ENCODE results near the gene OR2AJ1.

OR2AJ1 gene

GRCh38 chr1:247905910-247906503 is 18.7 kb upstream of the OR2AJ1 start:
- no peak for TF ChIP-seq CTCF (IDR thresholded peaks at IDR 0.05; ENCODE audit: low read depth, low read length)
- DNase-seq (ENCODE audit: extremely low read depth, low read depth) = no peak

GRCh38 chr1:247906504-247907047 is 18.1 kb upstream of the OR2AJ1 start:
- DNase-seq (ENCODE audit: extremely low read depth, low read depth) = no peak
- TF ChIP-seq CTCF (IDR thresholded peaks at IDR 0.05; ENCODE audit: low read depth, low read length) = no peak

GRCh38 chr1:247908766-247909165 is 15.9 kb upstream of the OR2AJ1 start:
- TF ChIP-seq CTCF (IDR thresholded peaks at IDR 0.05; ENCODE audit: low read depth, low read length) = no peak
- no peak for DNase-seq (ENCODE audit: extremely low read depth, low read depth)

GRCh38 chr1:247913786-247914185 is 10.9 kb upstream of the OR2AJ1 start:
- no peak for TF ChIP-seq CTCF (IDR thresholded peaks at IDR 0.05; ENCODE audit: low read depth, low read length)
- DNase-seq (ENCODE audit: extremely low read depth, low read depth) = no peak

- TF ChIP-seq CTCF (IDR thresholded peaks at IDR 0.05; ENCODE audit: low read depth, low read length) = no peak
- DNase-seq (ENCODE audit: extremely low read depth, low read depth) = no peak
Observed at GRCh38 chr1:247914941-247915662, 9.6 kb upstream of the OR2AJ1 start.

GRCh38 chr1:247919952-247920351 is 4.7 kb upstream of the OR2AJ1 start, which contains the start of gene OR2T8:
Gene OR2T8 (plus strand): TSS chr1:247920252. CDS start chr1:247921018, 766 bp downstream.
- no peak for DNase-seq (ENCODE audit: extremely low read depth, low read depth)
- no peak for TF ChIP-seq CTCF (IDR thresholded peaks at IDR 0.05; ENCODE audit: low read depth, low read length)

GRCh38 chr1:247923941-247924340 is 748 bp upstream of the OR2AJ1 start:
- TF ChIP-seq CTCF (IDR thresholded peaks at IDR 0.05; ENCODE audit: low read depth, low read length) = no peak
- DNase-seq (ENCODE audit: extremely low read depth, low read depth) = no peak

Data from AG09319 (cell line).